Activated CD8-positive, alpha-beta T cell treated with anti-CD3 and anti-CD28 coated beads for 36 hours (primary cell): ENCODE data around the gene KITLG. TPM values are rescaled to one million over a fixed set of nuclear protein-coding genes. Genes with fewer than 3 reads are reported as not detected.

Source experiments
- ATAC-seq: fragments of 200-7000 bp; cut with Tn5 transposase; one replicate; pipeline ENCODE4 v1.10.0; 2021; ENCODE audit warnings: mild to moderate bottlenecking, moderate library complexity
- CTCF ChIA-PET: fragments of 350-600 bp; sonication (Branson Sonifier 250); formaldehyde crosslinking; loops from one replicate; lab custom pipeline; 2021; ENCODE audit warnings: antibody characterized with exemption; lab: Charles Lee
- POLR2A ChIA-PET: fragments of 350-600 bp; sonication (Branson Sonifier 250); formaldehyde crosslinking; loops from one replicate; lab custom pipeline; 2021; ENCODE audit warnings: antibody characterized with exemption; lab: Charles Lee
- DNase-seq: peaks from one replicate; pipeline ENCODE4 v3.0.0-alpha.2; 2020
- H3K27ac Mint-ChIP-seq: one replicate; pipeline ENCODE4 v1.8.0; 2021; ENCODE audit warnings: mild to moderate bottlenecking, mixed read lengths
- H3K27me3 Mint-ChIP-seq: one replicate; pipeline ENCODE4 v1.8.0; 2021; ENCODE audit warnings: mixed read lengths
- H3K36me3 Mint-ChIP-seq: one replicate; pipeline ENCODE4 v1.8.0; 2021; ENCODE audit warnings: low read depth, mixed read lengths
- H3K4me1 Mint-ChIP-seq: one replicate; pipeline ENCODE4 v1.8.0; 2021; ENCODE audit warnings: low read depth, mixed read lengths
- H3K4me3 Mint-ChIP-seq: one replicate; pipeline ENCODE4 v1.8.0; 2021; ENCODE audit warnings: mild to moderate bottlenecking, moderate library complexity, mixed read lengths
- H3K9me3 Mint-ChIP-seq: one replicate; pipeline ENCODE4 v1.8.0; 2021; ENCODE audit warnings: mixed read lengths
- CTCF ChIP-seq: fragments of 200-600 bp; IDR thresholded peaks from one replicate; pipeline ENCODE4 v1.8.0; 2022; ENCODE audit warnings: antibody characterized with exemption, mild to moderate bottlenecking
- intact Hi-C: fragments of 100-400 bp; cut with micrococcal nuclease; formaldehyde crosslinking; loops from one replicate; pipeline ENCODE4 v1.10.0; 2022
- total RNA-seq, 2 experiments: library from RNA; stranded (reverse); gene quantifications; one replicate each; pipeline ENCODE4 v1.2.3, GENCODE V29; 2021

The KITLG gene
- total RNA-seq, 2 experiments from 2014 or later = not detected

- no peak for ATAC-seq
- Mint-ChIP-seq H3K27me3 (no peaks in the 10 kb centered on the region), H3K4me1 (no peaks in the 10 kb centered on the region), H3K27ac (no peak overlapping the region), H3K9me3 (no peaks in the 10 kb centered on the region), H3K36me3 (no peaks in the 10 kb centered on the region), H3K4me3 (no peak overlapping the region)
- no peak for DNase-seq
- TF ChIP-seq CTCF = no peak
- intact Hi-C loops = no loop called here
- ChIA-PET POLR2A (no interaction called here), CTCF (no interaction called here)
Measured at GRCh38 chr12:88496429-88496828, 83.8 kb downstream of the KITLG start.

GRCh38 chr12:88495031-88495430 is 85.2 kb downstream of the KITLG start:
- intact Hi-C loops = no loop called here
- Mint-ChIP-seq H3K27ac (no peak overlapping the region), H3K36me3 (no peaks in the 10 kb centered on the region), H3K9me3 (no peaks in the 10 kb centered on the region), H3K4me3 (no peak overlapping the region), H3K4me1 (no peaks in the 10 kb centered on the region), H3K27me3 (no peaks in the 10 kb centered on the region)
- POLR2A ChIA-PET = no interaction called here
- DNase-seq (no peak), ATAC-seq (no peak)
- CTCF ChIA-PET = no interaction called here
- no peak for TF ChIP-seq CTCF

- no peaks in the 10 kb centered on the region for H3K9me3 Mint-ChIP-seq
- POLR2A ChIA-PET = no interaction called here
- TF ChIP-seq CTCF = no peak
- H3K27ac Mint-ChIP-seq = no peak overlapping the region
- CTCF ChIA-PET = no interaction called here
- ATAC-seq (no peak), DNase-seq (no peak)
- H3K36me3 Mint-ChIP-seq = no peaks in the 10 kb centered on the region
- H3K27me3 Mint-ChIP-seq = no peaks in the 10 kb centered on the region
- no peak overlapping the region for H3K4me3 Mint-ChIP-seq
- no peaks in the 10 kb centered on the region for H3K4me1 Mint-ChIP-seq
- intact Hi-C loops = no loop called here
Measured at GRCh38 chr12:88494520-88494919, 85.8 kb downstream of the KITLG start.

- Mint-ChIP-seq H3K27ac (no peak overlapping the region), H3K9me3 (no peaks in the 10 kb centered on the region), H3K4me3 (no peak overlapping the region), H3K36me3 (no peaks in the 10 kb centered on the region), H3K27me3 (no peaks in the 10 kb centered on the region), H3K4me1 (no peaks in the 10 kb centered on the region)
- DNase-seq (no peak), ATAC-seq (no peak)
- intact Hi-C loops = no loop called here
- ChIA-PET CTCF (no interaction called here), POLR2A (no interaction called here)
- no peak for TF ChIP-seq CTCF
Measured at GRCh38 chr12:88493636-88494035, 86.6 kb downstream of the KITLG start.

- ATAC-seq (no peak), DNase-seq (no peak)
- POLR2A ChIA-PET = no interaction called here
- Mint-ChIP-seq H3K27me3 (no peaks in the 10 kb centered on the region), H3K36me3 (no peaks in the 10 kb centered on the region), H3K9me3 (no peaks in the 10 kb centered on the region), H3K4me1 (no peaks in the 10 kb centered on the region), H3K4me3 (no peak overlapping the region), H3K27ac (no peak overlapping the region)
- no peak for TF ChIP-seq CTCF
- CTCF ChIA-PET = no interaction called here
- intact Hi-C loops = no loop called here
Measured at GRCh38 chr12:88490425-88490824, 89.8 kb downstream of the KITLG start.
